Testis (tissue), 3 donors: ENCODE data around the gene NCAPD3. TPM values are rescaled to one million over a fixed set of nuclear protein-coding genes. Genes with fewer than 3 reads are reported as not detected.
A peak's percentile ranks its signal among the peaks of the same experiment; 100 is the strongest.

ENCODE experiments used
- DNase-seq: peaks from one replicate; pipeline ENCODE4 v3.0.0-alpha.2; 2019
- H3K27ac ChIP-seq, 2 donors: fragments of 200-600 bp; sonication (generic); one replicate each; pipeline ENCODE4 v1.5.1; 2019
- H3K27me3 ChIP-seq: fragments of 200-600 bp; sonication (generic); one replicate; pipeline ENCODE4 v1.5.1; 2019
- H3K36me3 ChIP-seq: fragments of 200-600 bp; sonication (generic); one replicate; pipeline ENCODE4 v1.5.1; 2017; ENCODE audit warnings: low read depth; ENCODE audit errors: missing control alignments
- H3K4me1 ChIP-seq: fragments of 200-600 bp; sonication (generic); one replicate; pipeline ENCODE4 v1.5.1; 2019
- H3K4me3 ChIP-seq, 2 donors: fragments of 200-600 bp; sonication (generic); one replicate each; pipeline ENCODE4 v1.5.1; 2017 to 2019
- H3K9me3 ChIP-seq: fragments of 200-600 bp; sonication (generic); one replicate; pipeline ENCODE4 v1.5.1; 2017
- CTCF ChIP-seq, 3 experiments: fragments of 450-650 bp in 2 of 3; fragments of 200-600 bp in 1 of 3; sonication (generic) in 1 of 3; IDR thresholded peaks; one replicate each; pipeline ENCODE4 v1.5.1; 2016 to 2019; ENCODE audit warnings: antibody characterized with exemption in 3 of 3, mild to moderate bottlenecking in 2 of 3, moderate library complexity in 1 of 3
- POLR2A ChIP-seq: fragments of 450-650 bp; IDR thresholded peaks from one replicate; pipeline ENCODE4 v1.6.1; 2017; ENCODE audit warnings: antibody characterized with exemption, mild to moderate bottlenecking, moderate library complexity
- WGBS, 2 donors: methylation state at CpG; one replicate each; pipeline ENCODE4 v1.1.5; 2018; 5-methylcytosine and 5-hydroxymethylcytosine counted together
- intact Hi-C: fragments of 100-400 bp; cut with DNase I; formaldehyde crosslinking; loops from one replicate; pipeline ENCODE4 v1.15.1; 2023; ENCODE audit warnings: low total_unique reads
- polyA plus RNA-seq: library from polyadenylated mRNA; stranded (reverse); fragments of 350-450 nt; fragmentation: Illumina TruSeq; extraction: RNeasy Lipid Tissue Mini Kit (QIAGEN cat#74804); gene quantifications from one replicate; pipeline ENCODE4 v1.2.3, GENCODE V29; 2014; ENCODE audit warnings: low read depth, low replicate concordance; ENCODE audit not compliant: insufficient read depth
- total RNA-seq, 2 donors: library from RNA; depleted of rRNA; stranded (reverse); fragments of >200 nt; gene quantifications; one replicate each; pipeline ENCODE4 v1.2.3, GENCODE V29; 2016

The NCAPD3 gene
- total and polyA plus RNA-seq, 3 donors from 2014 or later = 30.8 to 82.9 (median 69.3) TPM

GRCh38 chr11:134144744-134145143 lies 79.0 kb downstream of the NCAPD3 start:
- Histone ChIP-seq H3K4me1 (no peaks in the 10 kb centered on the region), H3K27me3 (no peaks in the 10 kb centered on the region), H3K4me3 (no peak overlapping the region), H3K36me3 (no peaks in the 10 kb centered on the region), H3K27ac (no peak overlapping the region), H3K9me3 (no peaks in the 10 kb centered on the region)
- intact Hi-C loops = loop anchor here (10.0 kb wide), 1 partner anchor 210 kb away; no protein-coding TSS in a partner anchor
- no peak for DNase-seq
- WGBS, 2 donors = 77 to 83% methylated on average over 5 of the region's 5 CpGs
- TF ChIP-seq CTCF (IDR thresholded peaks at IDR 0.05) (no peak), POLR2A (no peak)

GRCh38 chr11:134143801-134144200 lies 80.0 kb downstream of the NCAPD3 start:
- 63 to 64% methylated on average over 3 of the region's 3 CpGs for WGBS, 2 donors
- no peaks in the 10 kb centered on the region for H3K9me3 ChIP-seq
- no peak overlapping the region for H3K27ac ChIP-seq
- no peaks in the 10 kb centered on the region for H3K27me3 ChIP-seq
- intact Hi-C loops = loop anchor here (10.0 kb wide), 1 partner anchor 209 kb away; no protein-coding TSS in a partner anchor
- H3K4me1 ChIP-seq = peaks cover 3% of the 10 kb centered on the region
- no peak overlapping the region for H3K4me3 ChIP-seq
- DNase-seq = no peak
- no peaks in the 10 kb centered on the region for H3K36me3 ChIP-seq
- no peak for TF ChIP-seq POLR2A
- TF ChIP-seq CTCF (IDR thresholded peaks at IDR 0.05) = no peak

GRCh38 chr11:134142536-134142935 lies 81.2 kb downstream of the NCAPD3 start:
- no peaks in the 10 kb centered on the region for H3K36me3 ChIP-seq
- H3K27ac ChIP-seq = no peak overlapping the region
- WGBS, 2 donors = 72 to 87% methylated on average over 6 of the region's 6 CpGs
- TF ChIP-seq POLR2A (no peak), CTCF (IDR thresholded peaks at IDR 0.05) (no peak)
- intact Hi-C loops = loop anchor here (10.0 kb wide), 1 partner anchor 208 kb away; no protein-coding TSS in a partner anchor
- DNase-seq = no peak
- peaks cover 3% of the 10 kb centered on the region for H3K4me1 ChIP-seq
- H3K4me3 ChIP-seq = no peak overlapping the region
- no peaks in the 10 kb centered on the region for H3K9me3 ChIP-seq
- H3K27me3 ChIP-seq = no peaks in the 10 kb centered on the region

GRCh38 chr11:134140961-134141490 lies 82.7 kb downstream of the NCAPD3 start:
- intact Hi-C loops = loop anchor here (10.0 kb wide), 1 partner anchor 206 kb away; no protein-coding TSS in a partner anchor
- Histone ChIP-seq H3K27me3 (no peaks in the 10 kb centered on the region), H3K9me3 (no peaks in the 10 kb centered on the region), H3K4me1 (peaks cover 3% of the 10 kb centered on the region), H3K27ac (no peak overlapping the region), H3K36me3 (no peaks in the 10 kb centered on the region), H3K4me3 (no peak overlapping the region)
- no peak for DNase-seq
- TF ChIP-seq CTCF (IDR thresholded peaks at IDR 0.05) (no peak), POLR2A (no peak)
- WGBS, 2 donors = 63 to 69% methylated on average over 6 to 7 of the region's 7 CpGs

- DNase-seq = peak; percentile 83
- WGBS, 2 donors = 42 to 45% methylated on average over 10 of the region's 10 CpGs
- H3K9me3 ChIP-seq = no peaks in the 10 kb centered on the region
- no peaks in the 10 kb centered on the region for H3K27me3 ChIP-seq
- H3K36me3 ChIP-seq = no peaks in the 10 kb centered on the region
- intact Hi-C loops = loop anchor here (10.0 kb wide), 2 partner anchors 85 to 205 kb away; no protein-coding TSS in a partner anchor
- peaks cover 3% of the 10 kb centered on the region for H3K4me1 ChIP-seq
- peak; percentile 77 to 88 (median 87) for TF ChIP-seq CTCF (IDR thresholded peaks at IDR 0.05)
- no peak for TF ChIP-seq POLR2A
- H3K4me3 ChIP-seq = no peak overlapping the region
- peak overlapping the region; percentile 44 to 83 for H3K27ac ChIP-seq
Observed at GRCh38 chr11:134139873-134140331, 83.9 kb downstream of the NCAPD3 start.
